Smooth muscle cell (in vitro differentiated cells): ENCODE results near the gene TLCD1. TPM values are rescaled to one million over a fixed set of nuclear protein-coding genes. Genes with fewer than 3 reads are reported as not detected.
"Not testable (repeated sequence)": the region's sequence is repeated elsewhere in the genome, so short reads cannot be mapped to it uniquely, and the experiment has no call there.

ENCODE experiments used
- DNase-seq: peaks from one replicate; lab custom pipeline; 2025; ENCODE audit not compliant: unreplicated experiment; lab: John Stamatoyannopoulos, UW
- H2AFZ ChIP-seq: fragments of 200-600 bp; sonication (generic); 2 replicates; pipeline ENCODE4 v1.6.0; 2016; ENCODE audit warnings: antibody characterized with exemption, low read depth, mild to moderate bottlenecking
- H3F3A ChIP-seq: fragments of 200-600 bp; sonication (generic); 2 replicates; pipeline ENCODE4 v1.6.0; 2017; ENCODE audit warnings: antibody characterized with exemption, low read depth
- H3K27ac ChIP-seq: fragments of 200-600 bp; sonication (generic); 2 replicates; pipeline ENCODE4 v1.5.1; 2016; ENCODE audit warnings: low read depth, mild to moderate bottlenecking
- H3K27me3 ChIP-seq: fragments of 200-600 bp; sonication (generic); 2 replicates; pipeline ENCODE4 v1.6.1; 2016; ENCODE audit warnings: low read depth, mild to moderate bottlenecking
- H3K36me3 ChIP-seq: fragments of 200-600 bp; sonication (generic); 2 replicates; pipeline ENCODE4 v1.5.1; 2016; ENCODE audit warnings: low read depth
- H3K4me1 ChIP-seq: fragments of 200-600 bp; sonication (generic); 2 replicates; pipeline ENCODE4 v1.5.1; 2016; ENCODE audit warnings: low read depth
- H3K4me2 ChIP-seq: fragments of 200-600 bp; sonication (generic); 2 replicates; pipeline ENCODE4 v1.6.0; 2016; ENCODE audit warnings: mild to moderate bottlenecking
- H3K4me3 ChIP-seq: fragments of 200-600 bp; sonication (generic); 2 replicates; pipeline ENCODE4 v1.5.1; 2016; ENCODE audit warnings: mild to moderate bottlenecking
- H3K79me2 ChIP-seq: fragments of 200-600 bp; sonication (generic); 2 replicates; pipeline ENCODE4 v1.6.0; 2016; ENCODE audit warnings: low read depth, mild to moderate bottlenecking
- H3K9ac ChIP-seq: fragments of 200-600 bp; sonication (generic); 2 replicates; pipeline ENCODE4 v1.6.0; 2016; ENCODE audit warnings: low read depth
- H3K9me3 ChIP-seq: fragments of 200-600 bp; sonication (generic); replicated peaks from 2 replicates; pipeline ENCODE4 v1.5.1; 2016; ENCODE audit warnings: low read depth
- H4K20me1 ChIP-seq: fragments of 200-600 bp; sonication (generic); 2 replicates; pipeline ENCODE4 v1.6.0; 2016; ENCODE audit warnings: low read depth
- WGBS: methylation state at CpG from one replicate; pipeline ENCODE4 v1.1.7; 2016; ENCODE audit warnings: low lambda C conversion rate; 5-methylcytosine and 5-hydroxymethylcytosine counted together
- polyA plus RNA-seq: library from polyadenylated mRNA; unstranded; fragments of >200 nt; fragmentation: Nextera tagmentation; extraction: Ambion mirVana; gene quantifications from 2 replicates; pipeline ENCODE4 v1.2.1, GENCODE V29; 2016
- total RNA-seq: library from RNA; depleted of rRNA; stranded (reverse); fragments of >200 nt; gene quantifications from 2 replicates; pipeline ENCODE4 v1.2.3, GENCODE V29; 2014
- TF ChIP-seq, protein P1 (sequence below): fragments of 200-600 bp; sonication (generic); IDR thresholded peaks from 2 replicates; pipeline ENCODE4 v1.5.1; 2017; ENCODE audit warnings: borderline replicate concordance, mild to moderate bottlenecking, antibody characterized with exemption; ENCODE audit not compliant: insufficient read depth, poor library complexity, severe bottlenecking

Gene TLCD1
- total and polyA plus RNA-seq, 2 experiments from 2014 or later, result 11.2 to 14.7 TPM

DNA sequence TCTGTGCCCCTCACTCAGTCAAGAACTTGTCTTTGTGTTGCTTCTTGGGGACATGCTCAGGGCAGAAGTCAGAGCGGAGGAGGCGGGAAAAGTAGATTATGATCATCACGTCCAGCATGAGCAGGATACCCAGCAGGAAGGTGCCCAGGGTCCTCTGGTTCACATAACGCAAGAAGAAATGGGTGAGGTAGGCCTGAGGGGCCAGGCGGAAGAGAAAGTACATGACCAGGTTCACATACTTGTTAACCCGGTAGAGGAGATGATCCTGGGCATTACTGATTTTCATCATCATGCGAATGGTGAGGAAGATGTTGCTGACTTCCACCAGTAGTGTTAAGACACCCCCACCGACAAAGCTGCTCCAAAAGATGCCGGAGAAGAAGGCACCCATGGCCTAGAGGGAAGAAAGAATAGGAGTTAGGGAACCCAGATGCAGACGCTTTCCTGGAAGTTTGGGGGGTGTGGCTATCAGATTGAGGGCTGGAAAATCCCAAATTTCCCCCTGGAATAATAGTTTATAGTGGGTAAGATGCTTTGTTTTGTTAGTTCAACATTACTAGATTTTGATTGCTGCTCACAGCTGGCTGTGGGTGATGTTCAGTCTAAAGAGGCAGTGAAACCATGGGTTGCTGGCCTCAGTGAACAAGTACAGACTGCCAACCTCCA is 1.4 kb downstream of the TLCD1 start:
- WGBS, result 73% methylated on average over 10 of the region's 10 CpGs

DNA sequence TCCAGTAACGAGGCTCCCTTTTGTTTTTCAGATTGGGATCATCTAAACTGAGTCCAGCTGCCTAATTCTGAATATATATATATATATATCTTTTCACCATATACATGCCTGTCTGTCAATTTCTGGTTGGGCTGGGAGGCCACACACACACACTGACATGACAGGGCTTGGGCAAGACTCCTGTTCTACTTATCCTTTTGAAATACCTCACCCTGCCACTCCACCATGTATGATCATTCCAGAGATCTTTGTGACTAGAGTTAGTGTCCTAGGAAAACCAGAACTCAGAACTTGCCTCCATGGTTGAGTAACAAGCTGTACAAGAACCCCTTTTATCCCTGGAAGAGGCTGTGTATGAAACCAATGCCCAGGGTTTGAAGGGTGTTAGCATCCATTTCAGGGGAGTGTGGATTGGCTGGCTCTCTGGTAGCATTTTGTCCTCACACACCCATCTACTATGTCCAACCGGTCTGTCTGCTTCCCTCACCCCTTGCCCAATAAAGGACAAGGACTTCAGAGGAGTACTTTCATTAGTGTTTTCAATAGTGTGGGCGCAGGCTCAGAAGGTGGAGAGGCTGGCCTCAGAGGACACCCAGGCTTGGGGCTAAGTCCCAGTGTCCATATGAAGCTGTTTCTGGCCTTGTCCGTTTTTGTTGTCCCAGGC is 2.1 kb downstream of the TLCD1 start:
- H3K36me3 ChIP-seq, H3K27me3 ChIP-seq, H3K9me3 ChIP-seq, H3K4me3 ChIP-seq, DNase-seq, H2AFZ ChIP-seq, H3K9ac ChIP-seq, H3K4me2 ChIP-seq: not testable (repeated sequence)
- peaks cover 47% of the 10 kb centered on the region for H4K20me1 ChIP-seq
- WGBS, result 82% methylated on average over 4 of the region's 4 CpGs
- peak overlapping the region; percentile 98 for H3K27ac ChIP-seq
- H3K79me2 ChIP-seq, result peaks cover 32% of the 10 kb centered on the region
- peaks cover 30% of the 10 kb centered on the region for H3F3A ChIP-seq
- H3K4me1 ChIP-seq, result peaks cover 27% of the 10 kb centered on the region

More for the DNA sequence above, 1.4 kb downstream of the TLCD1 start:
- Histone ChIP-seq H3K4me3 (peak overlapping the region; percentile 86), H4K20me1 (peaks cover 47% of the 10 kb centered on the region), H3K27ac (peak overlapping the region; percentile 98), H3K79me2 (peaks cover 32% of the 10 kb centered on the region), H3K4me2 (peak overlapping the region; percentile 98), H3K9ac (no peak overlapping the region), H2AFZ (no peak overlapping the region), H3K27me3 (no peaks in the 10 kb centered on the region), H3F3A (peaks cover 26% of the 10 kb centered on the region), H3K36me3 (no peaks in the 10 kb centered on the region), H3K9me3 (no peaks in the 10 kb centered on the region), H3K4me1 (peaks cover 26% of the 10 kb centered on the region)
- TF ChIP-seq, protein P1, sequence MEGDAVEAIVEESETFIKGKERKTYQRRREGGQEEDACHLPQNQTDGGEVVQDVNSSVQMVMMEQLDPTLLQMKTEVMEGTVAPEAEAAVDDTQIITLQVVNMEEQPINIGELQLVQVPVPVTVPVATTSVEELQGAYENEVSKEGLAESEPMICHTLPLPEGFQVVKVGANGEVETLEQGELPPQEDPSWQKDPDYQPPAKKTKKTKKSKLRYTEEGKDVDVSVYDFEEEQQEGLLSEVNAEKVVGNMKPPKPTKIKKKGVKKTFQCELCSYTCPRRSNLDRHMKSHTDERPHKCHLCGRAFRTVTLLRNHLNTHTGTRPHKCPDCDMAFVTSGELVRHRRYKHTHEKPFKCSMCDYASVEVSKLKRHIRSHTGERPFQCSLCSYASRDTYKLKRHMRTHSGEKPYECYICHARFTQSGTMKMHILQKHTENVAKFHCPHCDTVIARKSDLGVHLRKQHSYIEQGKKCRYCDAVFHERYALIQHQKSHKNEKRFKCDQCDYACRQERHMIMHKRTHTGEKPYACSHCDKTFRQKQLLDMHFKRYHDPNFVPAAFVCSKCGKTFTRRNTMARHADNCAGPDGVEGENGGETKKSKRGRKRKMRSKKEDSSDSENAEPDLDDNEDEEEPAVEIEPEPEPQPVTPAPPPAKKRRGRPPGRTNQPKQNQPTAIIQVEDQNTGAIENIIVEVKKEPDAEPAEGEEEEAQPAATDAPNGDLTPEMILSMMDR, result no peak
- no peak for DNase-seq

DNA sequence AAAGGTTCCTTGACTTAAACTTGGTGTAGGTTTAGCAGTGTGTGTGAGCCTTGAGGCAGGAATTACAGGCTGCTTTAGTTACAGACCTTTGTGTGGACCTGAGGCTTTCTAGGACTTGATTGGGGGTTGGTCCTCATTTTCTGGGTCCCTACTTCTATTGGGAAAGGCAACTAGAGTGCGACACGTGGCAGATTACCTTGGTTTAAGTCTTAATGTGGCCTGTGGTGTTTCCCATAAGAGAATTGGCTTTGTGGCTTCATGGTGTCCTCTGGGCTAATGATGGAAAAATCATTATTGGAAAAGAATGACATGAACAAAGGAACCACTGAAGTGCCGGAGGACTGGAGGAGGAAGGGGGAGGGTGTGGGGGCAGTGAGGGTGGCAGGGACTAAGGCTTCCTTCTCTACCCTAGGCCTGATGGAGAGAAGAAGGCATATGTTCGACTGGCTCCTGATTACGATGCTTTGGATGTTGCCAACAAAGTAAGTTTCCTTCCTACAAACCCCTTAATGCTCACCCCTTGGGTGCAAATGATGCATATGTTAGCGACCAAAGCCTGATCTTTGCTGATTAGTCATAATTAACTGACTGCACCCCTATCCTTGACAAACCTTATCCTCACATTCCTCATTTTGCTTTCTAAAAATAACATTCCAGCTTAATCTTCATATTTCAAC is 2.7 kb downstream of the TLCD1 start:
- peaks cover 47% of the 10 kb centered on the region for H4K20me1 ChIP-seq
- no peak overlapping the region for H3K4me2 ChIP-seq
- DNase-seq, result no peak
- no peak overlapping the region for H3K9ac ChIP-seq
- H3K79me2 ChIP-seq, result peaks cover 32% of the 10 kb centered on the region
- H3F3A ChIP-seq, result peaks cover 36% of the 10 kb centered on the region
- H3K36me3 ChIP-seq, result no peaks in the 10 kb centered on the region
- WGBS, result 86% methylated on average over 6 of the region's 6 CpGs
- no peak overlapping the region for H2AFZ ChIP-seq
- H3K27me3 ChIP-seq, result no peaks in the 10 kb centered on the region
- peaks cover 33% of the 10 kb centered on the region for H3K4me1 ChIP-seq
- no peaks in the 10 kb centered on the region for H3K9me3 ChIP-seq
- no peak overlapping the region for H3K4me3 ChIP-seq
- peak overlapping the region; percentile 98 for H3K27ac ChIP-seq
- TF ChIP-seq, protein P1, result no peak

DNA sequence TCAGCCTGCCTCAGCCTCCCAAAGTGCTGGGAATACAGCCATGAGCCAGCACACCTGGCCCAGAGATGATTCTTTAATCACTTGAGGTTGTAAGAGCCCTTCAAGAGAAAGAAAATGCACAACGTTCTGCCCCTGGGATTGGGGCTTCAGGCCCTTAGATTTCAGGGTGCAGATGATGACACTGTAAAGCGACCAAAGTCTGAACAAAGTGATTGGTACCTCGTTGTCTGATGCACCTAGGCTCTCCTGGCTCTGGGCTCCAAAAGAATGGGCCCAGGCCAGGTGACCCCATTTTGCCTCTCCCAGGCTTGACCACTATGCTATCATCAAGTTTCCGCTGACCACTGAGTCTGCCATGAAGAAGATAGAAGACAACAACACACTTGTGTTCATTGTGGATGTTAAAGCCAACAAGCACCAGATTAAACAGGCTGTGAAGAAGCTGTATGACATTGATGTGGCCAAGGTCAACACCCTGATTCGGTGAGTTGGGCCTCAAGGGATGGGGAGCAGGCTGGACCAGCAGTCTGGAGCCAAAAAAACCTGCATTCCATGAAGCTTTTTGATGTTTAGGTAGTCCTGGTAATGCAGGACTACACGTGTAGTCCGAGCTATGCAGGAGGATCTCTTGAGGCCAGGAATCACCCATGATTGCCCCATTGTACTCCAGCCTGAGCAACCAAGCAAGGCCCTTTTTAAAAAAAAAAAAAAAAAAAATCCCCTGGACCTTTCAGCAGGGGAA is 3.4 kb downstream of the TLCD1 start:
- Histone ChIP-seq H3K36me3 (no peaks in the 10 kb centered on the region), H4K20me1 (peaks cover 47% of the 10 kb centered on the region), H3K4me3 (no peak overlapping the region), H3K27me3 (no peaks in the 10 kb centered on the region), H3K9ac (no peak overlapping the region), H3K9me3 (no peaks in the 10 kb centered on the region), H3K4me2 (no peak overlapping the region), H3K27ac (peak overlapping the region; percentile 98), H3K4me1 (peaks cover 34% of the 10 kb centered on the region), H3F3A (peaks cover 37% of the 10 kb centered on the region), H3K79me2 (peaks cover 32% of the 10 kb centered on the region), H2AFZ (no peak overlapping the region)
- no peak for DNase-seq
- TF ChIP-seq, protein P1, result no peak
- WGBS, result 81% methylated on average over 7 of the region's 7 CpGs

DNA sequence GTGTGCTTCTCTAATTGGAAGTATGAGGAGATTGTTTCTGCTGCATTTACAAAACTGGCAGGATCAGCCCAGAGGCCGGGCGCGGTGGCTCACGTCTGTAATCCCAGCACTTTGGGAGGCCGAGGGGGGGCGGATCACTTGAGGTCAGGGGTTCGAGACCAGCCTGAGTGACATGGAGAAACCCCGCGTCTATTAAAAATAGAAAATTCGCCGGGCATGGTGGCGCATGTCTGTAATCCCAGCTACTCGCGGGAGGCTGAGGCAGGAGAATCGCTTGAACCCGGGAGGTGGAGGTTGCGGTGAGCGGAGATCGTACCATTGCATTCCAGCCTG is 5.1 kb downstream of the TLCD1 start:
- H2AFZ ChIP-seq, H3K27me3 ChIP-seq, H3K36me3 ChIP-seq, H3K9me3 ChIP-seq, DNase-seq: not testable (repeated sequence)
- H3F3A ChIP-seq, result peaks cover 33% of the 10 kb centered on the region
- peaks cover 47% of the 10 kb centered on the region for H3K79me2 ChIP-seq
- H3K27ac ChIP-seq, result peak overlapping the region; percentile 98
- peak overlapping the region; percentile 79 for H3K4me3 ChIP-seq
- H3K9ac ChIP-seq, result peak overlapping the region; percentile 85
- H3K4me2 ChIP-seq, result peak overlapping the region; percentile 94
- peaks cover 58% of the 10 kb centered on the region for H4K20me1 ChIP-seq
- H3K4me1 ChIP-seq, result peaks cover 41% of the 10 kb centered on the region
- 16% methylated on average over 19 of the region's 19 CpGs for WGBS
